ENCODE data around the gene COL6A3. TPM values are rescaled to one million over a fixed set of nuclear protein-coding genes. Genes with fewer than 3 reads are reported as not detected.
"Not testable (repeated sequence)": the region's sequence is repeated elsewhere in the genome, so short reads cannot be mapped to it uniquely, and the experiment has no call there.

Gene COL6A3
- total RNA-seq, 1 donor from 2014 or later = 0.52 TPM

- intact Hi-C loops (cut with micrococcal nuclease) = no loop called here
Observed at GRCh38 chr2:237319086-237319820, 94.7 kb downstream of the COL6A3 start.

- intact Hi-C loops (cut with micrococcal nuclease) = no loop called here
Observed at GRCh38 chr2:237316339-237316738, 97.6 kb downstream of the COL6A3 start.

GRCh38 chr2:237315829-237316225 lies 98.1 kb downstream of the COL6A3 start:
- intact Hi-C loops (cut with micrococcal nuclease) = no loop called here

GRCh38 chr2:237315170-237315828 lies 98.7 kb downstream of the COL6A3 start:
- intact Hi-C loops (cut with micrococcal nuclease) = no loop called here

GRCh38 chr2:237314681-237315080 lies 99.3 kb downstream of the COL6A3 start:
- intact Hi-C loops (cut with micrococcal nuclease) = no loop called here

- intact Hi-C loops (cut with micrococcal nuclease) = no loop called here
Observed at GRCh38 chr2:237314198-237314597, 99.8 kb downstream of the COL6A3 start.

GRCh38 chr2:237312021-237312755 lies 101.8 kb downstream of the COL6A3 start:
- intact Hi-C loops (cut with micrococcal nuclease) = no loop called here

GRCh38 chr2:237310515-237311114 lies 103.3 kb downstream of the COL6A3 start:
- intact Hi-C loops (cut with micrococcal nuclease) = no loop called here

- intact Hi-C loops (cut with micrococcal nuclease) = no loop called here
Observed at GRCh38 chr2:237309416-237309815, 104.5 kb downstream of the COL6A3 start.

- intact Hi-C loops (cut with micrococcal nuclease) = no loop called here
Observed at GRCh38 chr2:237309011-237309410, 105.0 kb downstream of the COL6A3 start.

GRCh38 chr2:237307474-237307873 lies 106.5 kb downstream of the COL6A3 start:
- intact Hi-C loops (cut with micrococcal nuclease) = no loop called here

GRCh38 chr2:237306787-237307170 lies 107.2 kb downstream of the COL6A3 start:
- intact Hi-C loops (cut with micrococcal nuclease) = no loop called here

GRCh38 chr2:237306083-237306786 lies 107.7 kb downstream of the COL6A3 start:
- intact Hi-C loops (cut with micrococcal nuclease) = no loop called here

- intact Hi-C loops (cut with micrococcal nuclease) = no loop called here
Observed at GRCh38 chr2:237305579-237305978, 108.4 kb downstream of the COL6A3 start.

GRCh38 chr2:237304763-237305514 lies 109.0 kb downstream of the COL6A3 start:
- intact Hi-C loops (cut with micrococcal nuclease) = no loop called here

- intact Hi-C loops (cut with micrococcal nuclease) = not testable (repeated sequence)
Observed at GRCh38 chr2:237303244-237303643, 110.7 kb downstream of the COL6A3 start.

GRCh38 chr2:237301595-237301994 lies 112.4 kb downstream of the COL6A3 start:
- intact Hi-C loops (cut with micrococcal nuclease) = no loop called here

- intact Hi-C loops (cut with micrococcal nuclease) = no loop called here
Observed at GRCh38 chr2:237300739-237301138, 113.2 kb downstream of the COL6A3 start.

GRCh38 chr2:237299906-237300305 lies 114.1 kb downstream of the COL6A3 start:
- intact Hi-C loops (cut with micrococcal nuclease) = no loop called here

Measured in T-helper 2 cell treated with Interferon-gamma antibody and Interleukin-4, amounts not matched to agents 100 ng/mL and 5 ng/mL, for 36 hours (primary cell).